MM.1S (cell line): ENCODE data around the gene MYOZ3.

ENCODE experiments used
- DNase-seq: peaks from one replicate; pipeline ENCODE4 v3.0.0-alpha.2; 2015
- H2AFZ ChIP-seq: fragments of 300-600 bp; sonication (generic); 2 replicates; pipeline ENCODE4 v1.6.0; 2016; ENCODE audit warnings: antibody characterized with exemption, low read length
- H3F3A ChIP-seq: fragments of 300-600 bp; sonication (generic); 2 replicates; pipeline ENCODE4 v1.6.1; 2016; ENCODE audit warnings: mild to moderate bottlenecking, antibody characterized with exemption, low read length, moderate library complexity, mixed read lengths; ENCODE audit not compliant: insufficient read depth
- H3K27ac ChIP-seq: fragments of 300-600 bp; sonication (generic); 2 replicates; pipeline ENCODE4 v1.5.1; 2016; ENCODE audit warnings: mild to moderate bottlenecking, low read length
- H3K27me3 ChIP-seq: fragments of 300-600 bp; sonication (generic); replicated peaks from 2 replicates; pipeline ENCODE4 v1.6.0; 2016; ENCODE audit warnings: low read length; ENCODE audit not compliant: insufficient read depth
- H3K36me3 ChIP-seq: fragments of 300-600 bp; sonication (generic); replicated peaks from 2 replicates; pipeline ENCODE4 v1.6.1; 2016; ENCODE audit warnings: mild to moderate bottlenecking, low read length, mixed read lengths; ENCODE audit not compliant: insufficient read depth
- H3K4me1 ChIP-seq: fragments of 300-600 bp; sonication (generic); 2 replicates; pipeline ENCODE4 v1.6.1; 2016; ENCODE audit warnings: low read length, mixed read lengths
- H3K4me2 ChIP-seq: fragments of 300-600 bp; sonication (generic); 2 replicates; pipeline ENCODE4 v1.6.0; 2016; ENCODE audit warnings: low read depth, low read length
- H3K4me3 ChIP-seq: fragments of 300-600 bp; sonication (generic); 2 replicates; pipeline ENCODE4 v1.5.1; 2016; ENCODE audit warnings: low read length, mixed read lengths
- H3K79me2 ChIP-seq: fragments of 300-600 bp; sonication (generic); 2 replicates; pipeline ENCODE4 v1.6.1; 2016; ENCODE audit warnings: mixed run types, low read length, mixed read lengths
- H3K9ac ChIP-seq: fragments of 300-600 bp; sonication (generic); 2 replicates; pipeline ENCODE4 v1.6.1; 2016; ENCODE audit warnings: low read length, mixed read lengths
- H3K9me2 ChIP-seq: fragments of 300-600 bp; sonication (generic); replicated peaks from 2 replicates; pipeline ENCODE4 v1.6.1; 2016; ENCODE audit warnings: mild to moderate bottlenecking, low read length, mixed read lengths; ENCODE audit not compliant: insufficient read depth
- H3K9me3 ChIP-seq: fragments of 300-600 bp; sonication (generic); replicated peaks from 2 replicates; pipeline ENCODE4 v1.6.1; 2016; ENCODE audit warnings: mild to moderate bottlenecking, low read length, mixed read lengths; ENCODE audit not compliant: insufficient read depth
- H4K20me1 ChIP-seq: fragments of 300-600 bp; sonication (generic); 2 replicates; pipeline ENCODE4 v1.6.1; 2016; ENCODE audit warnings: mild to moderate bottlenecking, low read length, moderate library complexity, mixed read lengths; ENCODE audit not compliant: insufficient read depth
- EZH2 ChIP-seq: fragments of 300-600 bp; sonication (generic); optimal IDR thresholded peaks from 2 replicates; pipeline ENCODE3; 2017; ENCODE audit warnings: low read depth, mild to moderate bottlenecking, antibody characterized with exemption, low read length, mixed read lengths
- EZH2phosphoT487 ChIP-seq: fragments of 300-600 bp; sonication (generic); IDR thresholded peaks from 2 replicates; pipeline ENCODE4 v1.6.1; 2018; ENCODE audit warnings: antibody characterized with exemption, low read length
- TF ChIP-seq, protein P1 (sequence below): fragments of 300-600 bp; sonication (generic); IDR thresholded peaks from 2 replicates; pipeline ENCODE4 v1.5.1; 2016; ENCODE audit warnings: antibody characterized with exemption, low read length, mixed read lengths

The MYOZ3 gene

DNA sequence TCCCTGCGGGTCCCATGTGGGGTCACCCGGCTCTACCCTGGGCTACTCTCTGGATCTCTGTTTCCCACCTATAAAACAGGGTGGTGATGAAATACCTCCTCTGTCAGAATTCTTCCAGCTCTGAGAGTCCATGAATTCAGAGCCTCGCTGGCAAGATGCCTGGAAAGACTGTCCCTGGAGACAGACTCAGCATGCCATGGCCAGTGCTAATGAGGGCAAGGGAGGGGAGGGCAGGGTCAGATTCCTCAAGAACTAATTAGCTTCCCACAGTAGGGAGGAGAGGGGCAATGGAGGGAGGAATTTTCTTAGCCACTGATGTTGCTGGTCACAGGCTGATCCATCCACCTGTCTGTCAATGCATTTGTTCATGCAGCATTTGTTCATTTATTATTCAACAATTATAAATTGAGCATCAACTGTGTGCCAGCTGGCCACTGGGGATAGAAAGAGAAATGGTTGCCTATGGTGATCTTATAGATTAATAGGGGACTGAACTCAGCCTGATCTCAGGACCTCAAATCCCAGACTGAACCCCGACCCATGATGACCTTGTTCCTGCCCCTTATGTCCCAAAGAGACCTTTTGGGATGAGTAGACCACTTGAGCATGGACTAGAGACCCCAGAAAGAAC lies 15.9 kb upstream of the MYOZ3 start:
- Histone ChIP-seq H3K9me3 (no peaks in the 10 kb centered on the region), H2AFZ (no peak overlapping the region), H3K9ac (no peak overlapping the region), H3K79me2 (no peaks in the 10 kb centered on the region), H3K4me3 (no peak overlapping the region), H3K27me3 (no peaks in the 10 kb centered on the region; the same call in 1 of the 2 replicates), H4K20me1 (no peaks in the 10 kb centered on the region), H3F3A (no peaks in the 10 kb centered on the region), H3K9me2 (no peaks in the 10 kb centered on the region), H3K27ac (no peak overlapping the region), H3K4me2 (no peak overlapping the region), H3K4me1 (no peaks in the 10 kb centered on the region), H3K36me3 (no peaks in the 10 kb centered on the region)
- TF ChIP-seq, protein P1, sequence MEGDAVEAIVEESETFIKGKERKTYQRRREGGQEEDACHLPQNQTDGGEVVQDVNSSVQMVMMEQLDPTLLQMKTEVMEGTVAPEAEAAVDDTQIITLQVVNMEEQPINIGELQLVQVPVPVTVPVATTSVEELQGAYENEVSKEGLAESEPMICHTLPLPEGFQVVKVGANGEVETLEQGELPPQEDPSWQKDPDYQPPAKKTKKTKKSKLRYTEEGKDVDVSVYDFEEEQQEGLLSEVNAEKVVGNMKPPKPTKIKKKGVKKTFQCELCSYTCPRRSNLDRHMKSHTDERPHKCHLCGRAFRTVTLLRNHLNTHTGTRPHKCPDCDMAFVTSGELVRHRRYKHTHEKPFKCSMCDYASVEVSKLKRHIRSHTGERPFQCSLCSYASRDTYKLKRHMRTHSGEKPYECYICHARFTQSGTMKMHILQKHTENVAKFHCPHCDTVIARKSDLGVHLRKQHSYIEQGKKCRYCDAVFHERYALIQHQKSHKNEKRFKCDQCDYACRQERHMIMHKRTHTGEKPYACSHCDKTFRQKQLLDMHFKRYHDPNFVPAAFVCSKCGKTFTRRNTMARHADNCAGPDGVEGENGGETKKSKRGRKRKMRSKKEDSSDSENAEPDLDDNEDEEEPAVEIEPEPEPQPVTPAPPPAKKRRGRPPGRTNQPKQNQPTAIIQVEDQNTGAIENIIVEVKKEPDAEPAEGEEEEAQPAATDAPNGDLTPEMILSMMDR = no peak
- no peak for TF ChIP-seq EZH2
- no peak for TF ChIP-seq EZH2phosphoT487
- DNase-seq = no peak

DNA sequence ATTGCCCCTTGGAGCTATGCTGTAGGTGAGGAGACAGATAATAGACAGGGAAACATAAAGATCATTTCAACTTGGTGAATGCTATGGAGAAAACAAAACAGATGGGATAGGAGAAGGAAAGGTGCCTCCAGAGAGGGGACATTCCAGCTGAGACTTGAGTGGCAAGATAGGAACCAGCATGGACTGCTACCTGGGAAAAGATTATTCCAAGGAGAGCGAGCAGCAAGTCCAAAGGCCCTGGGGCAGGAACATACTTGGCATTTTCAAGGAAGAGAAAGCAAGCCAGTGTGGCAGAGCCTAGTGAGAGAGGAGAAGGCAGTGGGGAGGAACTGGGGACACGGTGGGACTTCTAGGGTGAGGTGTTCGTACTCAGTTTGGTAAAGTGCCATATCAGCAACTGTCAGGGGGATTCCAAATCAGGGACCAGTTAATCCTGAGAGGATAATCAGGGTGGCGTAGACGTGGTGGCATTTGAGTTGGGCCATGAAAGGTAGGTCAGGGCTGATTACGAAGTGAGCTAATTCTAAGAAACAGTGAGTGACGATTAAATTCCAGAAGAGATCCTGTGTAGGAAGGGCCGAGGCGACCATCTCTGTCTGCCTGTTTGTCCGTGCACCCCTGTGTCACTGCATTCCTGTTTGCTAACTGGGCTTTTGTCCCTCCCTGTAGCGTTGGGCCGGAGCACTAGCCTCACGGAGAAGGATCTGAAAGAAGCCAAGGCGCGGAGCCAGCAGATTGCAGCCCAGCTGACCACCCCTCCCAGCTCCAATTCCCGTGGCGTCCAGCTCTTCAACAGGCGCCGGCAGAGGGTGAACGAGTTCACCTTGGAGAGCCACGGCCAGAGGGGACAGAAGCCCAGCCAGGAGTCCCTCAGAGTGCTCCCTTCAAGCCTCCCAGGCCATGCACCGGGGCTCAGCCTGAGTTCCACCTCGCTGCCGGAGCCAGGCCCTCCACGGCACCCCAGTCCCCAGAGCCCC lies 13.5 kb upstream of the MYOZ3 start:
- no peak overlapping the region for H3K27ac ChIP-seq
- no peak overlapping the region for H3K9ac ChIP-seq
- no peaks in the 10 kb centered on the region for H3F3A ChIP-seq
- no peak for DNase-seq
- H2AFZ ChIP-seq = no peak overlapping the region
- no peaks in the 10 kb centered on the region for H3K9me3 ChIP-seq
- TF ChIP-seq EZH2phosphoT487 (no peak), EZH2 (no peak)
- TF ChIP-seq, protein P1 = no peak
- H3K4me3 ChIP-seq = no peak overlapping the region
- H3K9me2 ChIP-seq = no peaks in the 10 kb centered on the region
- no peak overlapping the region for H3K4me2 ChIP-seq
- no peaks in the 10 kb centered on the region for H4K20me1 ChIP-seq
- no peaks in the 10 kb centered on the region; the same call in 1 of the 2 replicates for H3K27me3 ChIP-seq
- H3K79me2 ChIP-seq = no peaks in the 10 kb centered on the region
- no peaks in the 10 kb centered on the region for H3K36me3 ChIP-seq
- H3K4me1 ChIP-seq = no peaks in the 10 kb centered on the region

DNA sequence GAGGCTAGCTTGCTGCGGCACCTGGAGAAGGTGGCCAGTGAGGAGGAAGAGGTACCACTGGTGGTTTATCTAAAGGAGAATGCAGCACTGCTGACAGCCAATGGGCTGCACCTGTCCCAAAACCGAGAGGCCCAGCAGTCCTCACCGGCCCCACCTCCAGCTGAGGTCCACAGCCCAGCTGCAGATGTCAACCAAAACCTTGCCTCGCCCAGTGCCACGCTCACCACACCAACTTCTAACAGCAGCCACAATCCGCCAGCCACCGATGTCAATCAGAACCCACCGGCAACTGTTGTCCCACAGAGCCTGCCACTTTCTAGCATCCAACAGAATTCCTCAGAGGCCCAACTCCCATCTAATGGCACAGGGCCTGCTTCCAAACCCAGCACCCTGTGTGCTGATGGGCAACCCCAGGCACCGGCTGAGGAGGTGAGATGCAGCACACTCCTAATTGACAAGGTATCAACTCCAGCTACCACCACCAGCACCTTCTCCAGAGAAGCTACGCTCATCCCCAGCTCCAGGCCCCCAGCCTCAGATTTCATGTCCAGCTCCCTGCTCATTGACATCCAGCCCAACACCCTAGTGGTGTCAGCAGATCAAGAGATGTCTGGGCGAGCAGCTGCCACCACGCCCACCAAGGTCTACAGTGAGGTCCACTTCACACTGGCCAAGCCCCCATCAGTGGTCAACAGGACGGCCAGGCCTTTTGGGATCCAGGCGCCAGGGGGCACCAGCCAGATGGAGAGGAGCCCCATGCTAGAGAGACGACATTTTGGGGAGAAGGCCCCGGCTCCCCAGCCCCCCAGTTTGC lies 12.6 kb upstream of the MYOZ3 start:
- Histone ChIP-seq H3K4me2 (no peak overlapping the region), H3K36me3 (no peaks in the 10 kb centered on the region), H3K79me2 (no peaks in the 10 kb centered on the region), H4K20me1 (no peaks in the 10 kb centered on the region), H3F3A (no peaks in the 10 kb centered on the region), H2AFZ (no peak overlapping the region), H3K9ac (no peak overlapping the region), H3K9me3 (no peaks in the 10 kb centered on the region), H3K4me1 (no peaks in the 10 kb centered on the region), H3K9me2 (no peaks in the 10 kb centered on the region), H3K27ac (no peak overlapping the region), H3K4me3 (no peak overlapping the region), H3K27me3 (peaks cover 5% of the 10 kb centered on the region)
- DNase-seq = no peak
- TF ChIP-seq, protein P1 = no peak
- TF ChIP-seq EZH2phosphoT487 = no peak
